ENCODE data around the gene RABGAP1L.
"Not testable (repeated sequence)": the region's sequence is repeated elsewhere in the genome, so short reads cannot be mapped to it uniquely, and the experiment has no call there.

RABGAP1L gene

GRCh38 chr1:174480324-174480723 is 321.0 kb downstream of the RABGAP1L start:
- no peak overlapping the region for H3K4me3 ChIP-seq (ENCODE audit: low read depth, low read length)
- TF ChIP-seq CTCF (IDR thresholded peaks at IDR 0.05; ENCODE audit: low read depth, low read length): no peak

GRCh38 chr1:174491606-174492005 is 332.3 kb downstream of the RABGAP1L start:
- TF ChIP-seq CTCF (IDR thresholded peaks at IDR 0.05; ENCODE audit: low read depth, low read length): no peak
- no peak overlapping the region for H3K4me3 ChIP-seq (ENCODE audit: low read depth, low read length)

GRCh38 chr1:174497478-174497877 is 338.2 kb downstream of the RABGAP1L start:
- no peak for TF ChIP-seq CTCF (IDR thresholded peaks at IDR 0.05; ENCODE audit: low read depth, low read length)
- no peak overlapping the region for H3K4me3 ChIP-seq (ENCODE audit: low read depth, low read length)

GRCh38 chr1:174516755-174517154 is 357.4 kb downstream of the RABGAP1L start:
- not testable (repeated sequence) for H3K4me3 ChIP-seq (ENCODE audit: low read depth, low read length)

- no peak overlapping the region for H3K4me3 ChIP-seq (ENCODE audit: low read depth, low read length)
- TF ChIP-seq CTCF (IDR thresholded peaks at IDR 0.05; ENCODE audit: low read depth, low read length): no peak
Measured at GRCh38 chr1:174519844-174520243, 360.5 kb downstream of the RABGAP1L start.

- no peak for TF ChIP-seq CTCF (IDR thresholded peaks at IDR 0.05; ENCODE audit: low read depth, low read length)
- no peak overlapping the region for H3K4me3 ChIP-seq (ENCODE audit: low read depth, low read length)
Measured at GRCh38 chr1:174531751-174532150, 372.4 kb downstream of the RABGAP1L start.

- no peak overlapping the region for H3K4me3 ChIP-seq (ENCODE audit: low read depth, low read length)
- no peak for TF ChIP-seq CTCF (IDR thresholded peaks at IDR 0.05; ENCODE audit: low read depth, low read length)
Measured at GRCh38 chr1:174534789-174535188, 375.5 kb downstream of the RABGAP1L start.

GRCh38 chr1:174535207-174535606 is 375.9 kb downstream of the RABGAP1L start:
- no peak overlapping the region for H3K4me3 ChIP-seq (ENCODE audit: low read depth, low read length)
- TF ChIP-seq CTCF (IDR thresholded peaks at IDR 0.05; ENCODE audit: low read depth, low read length): no peak

GRCh38 chr1:174543421-174543820 is 384.1 kb downstream of the RABGAP1L start:
- not testable (repeated sequence) for H3K4me3 ChIP-seq (ENCODE audit: low read depth, low read length)

All from WI38 (cell line).